ENCODE data around the gene IFT122.
A peak's percentile ranks its signal among the peaks of the same experiment; 100 is the strongest.
"Not testable (repeated sequence)": the region's sequence is repeated elsewhere in the genome, so short reads cannot be mapped to it uniquely, and the experiment has no call there.

IFT122 gene

DNA sequence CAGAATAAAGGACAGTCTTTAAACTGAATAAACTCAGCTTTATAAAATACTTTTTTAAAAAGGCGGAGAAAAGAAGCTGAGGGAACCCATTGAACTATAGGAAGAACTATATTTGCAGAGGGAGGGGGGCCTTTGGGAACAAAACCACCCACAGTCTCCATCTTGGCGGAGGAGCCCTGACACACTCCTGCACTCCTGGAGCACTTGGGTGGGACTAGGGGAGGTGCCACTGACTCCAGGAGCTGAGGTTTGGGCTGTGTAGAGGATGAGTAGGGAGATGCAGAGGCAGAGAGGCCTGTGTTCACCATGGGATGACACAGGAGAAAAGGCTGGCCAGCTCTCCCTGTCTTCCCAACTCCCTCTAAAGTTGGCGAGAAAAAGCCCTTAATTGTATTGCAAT lies 35.8 kb downstream of the IFT122 start:
- peaks cover 4% of the 10 kb centered on the region for H3K27me3 Mint-ChIP-seq (ENCODE audit: low read depth)
- H3K4me3 Mint-ChIP-seq, result no peak overlapping the region

DNA sequence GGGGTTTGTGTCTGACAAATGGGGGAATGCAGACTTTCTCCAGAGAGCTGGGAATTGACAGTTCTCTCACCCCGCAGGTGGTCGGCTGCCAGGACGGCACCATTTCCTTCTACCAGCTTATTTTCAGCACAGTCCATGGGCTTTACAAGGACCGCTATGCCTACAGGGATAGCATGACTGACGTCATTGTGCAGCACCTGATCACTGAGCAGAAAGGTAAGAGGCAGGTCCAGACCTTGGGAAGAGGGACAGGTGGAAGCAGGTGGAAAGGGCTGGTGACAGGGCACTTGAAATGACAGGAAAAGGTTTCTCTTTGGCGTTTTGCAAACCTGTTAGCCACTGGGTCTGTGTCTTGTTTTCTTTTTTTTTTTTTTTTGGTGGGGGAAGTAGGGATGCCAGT lies 36.6 kb downstream of the IFT122 start:
- Mint-ChIP-seq H3K27ac (no peak overlapping the region), H3K4me3 (no peak overlapping the region), H3K4me1 (peaks cover 18% of the 10 kb centered on the region), H3K36me3 (ENCODE audit: low read depth) (peaks cover 47% of the 10 kb centered on the region), H3K9me3 (no peaks in the 10 kb centered on the region), H3K27me3 (ENCODE audit: low read depth) (peaks cover 4% of the 10 kb centered on the region)
- TF ChIP-seq, protein P1, sequence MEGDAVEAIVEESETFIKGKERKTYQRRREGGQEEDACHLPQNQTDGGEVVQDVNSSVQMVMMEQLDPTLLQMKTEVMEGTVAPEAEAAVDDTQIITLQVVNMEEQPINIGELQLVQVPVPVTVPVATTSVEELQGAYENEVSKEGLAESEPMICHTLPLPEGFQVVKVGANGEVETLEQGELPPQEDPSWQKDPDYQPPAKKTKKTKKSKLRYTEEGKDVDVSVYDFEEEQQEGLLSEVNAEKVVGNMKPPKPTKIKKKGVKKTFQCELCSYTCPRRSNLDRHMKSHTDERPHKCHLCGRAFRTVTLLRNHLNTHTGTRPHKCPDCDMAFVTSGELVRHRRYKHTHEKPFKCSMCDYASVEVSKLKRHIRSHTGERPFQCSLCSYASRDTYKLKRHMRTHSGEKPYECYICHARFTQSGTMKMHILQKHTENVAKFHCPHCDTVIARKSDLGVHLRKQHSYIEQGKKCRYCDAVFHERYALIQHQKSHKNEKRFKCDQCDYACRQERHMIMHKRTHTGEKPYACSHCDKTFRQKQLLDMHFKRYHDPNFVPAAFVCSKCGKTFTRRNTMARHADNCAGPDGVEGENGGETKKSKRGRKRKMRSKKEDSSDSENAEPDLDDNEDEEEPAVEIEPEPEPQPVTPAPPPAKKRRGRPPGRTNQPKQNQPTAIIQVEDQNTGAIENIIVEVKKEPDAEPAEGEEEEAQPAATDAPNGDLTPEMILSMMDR (IDR thresholded peaks at IDR 0.05; ENCODE audit: unreplicated experiment in 3 of 3), result no peak

More for the DNA sequence above, 35.8 kb downstream of the IFT122 start:
- TF ChIP-seq, protein P1 (IDR thresholded peaks at IDR 0.05; ENCODE audit: unreplicated experiment in 3 of 3), result no peak
- no peak overlapping the region for H3K27ac Mint-ChIP-seq
- H3K9me3 Mint-ChIP-seq, result no peaks in the 10 kb centered on the region
- H3K36me3 Mint-ChIP-seq (ENCODE audit: low read depth), result peaks cover 52% of the 10 kb centered on the region
- peaks cover 11% of the 10 kb centered on the region for H3K4me1 Mint-ChIP-seq

DNA sequence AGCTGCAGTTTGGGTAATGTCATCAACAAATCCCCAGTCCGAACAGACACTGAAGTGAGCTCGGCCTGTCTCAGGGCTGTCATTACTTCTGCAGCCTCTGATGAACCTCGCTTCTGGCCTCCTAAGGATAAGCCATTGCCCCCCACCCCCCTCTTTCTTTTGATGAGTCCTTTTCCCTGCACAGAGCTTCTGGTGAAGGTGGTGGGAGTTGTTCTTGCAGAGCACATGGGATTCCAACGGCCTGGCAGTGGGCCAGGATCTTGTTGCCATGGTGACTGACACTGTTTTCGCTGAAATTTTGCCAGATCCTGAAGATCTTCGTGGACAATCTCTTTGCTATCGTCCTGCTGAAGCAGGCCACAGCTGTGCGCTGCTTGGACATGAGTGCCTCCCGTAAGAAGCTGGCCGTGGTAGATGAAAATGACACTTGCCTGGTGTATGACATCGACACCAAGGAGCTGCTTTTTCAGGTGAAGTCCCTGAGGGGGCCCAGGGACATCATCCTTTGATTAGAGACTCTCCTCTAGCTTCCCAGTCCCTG lies 41.3 kb downstream of the IFT122 start:
- H3K27me3 Mint-ChIP-seq (ENCODE audit: low read depth); H3K9me3 Mint-ChIP-seq: not testable (repeated sequence)
- Mint-ChIP-seq H3K4me1 (peaks cover 59% of the 10 kb centered on the region), H3K27ac (peak overlapping the region; percentile 45 to 96 (median 83)), H3K4me3 (peak overlapping the region in 2 of 3 experiments; percentile 31 to 38), H3K36me3 (ENCODE audit: low read depth) (peaks cover 48% of the 10 kb centered on the region)

DNA sequence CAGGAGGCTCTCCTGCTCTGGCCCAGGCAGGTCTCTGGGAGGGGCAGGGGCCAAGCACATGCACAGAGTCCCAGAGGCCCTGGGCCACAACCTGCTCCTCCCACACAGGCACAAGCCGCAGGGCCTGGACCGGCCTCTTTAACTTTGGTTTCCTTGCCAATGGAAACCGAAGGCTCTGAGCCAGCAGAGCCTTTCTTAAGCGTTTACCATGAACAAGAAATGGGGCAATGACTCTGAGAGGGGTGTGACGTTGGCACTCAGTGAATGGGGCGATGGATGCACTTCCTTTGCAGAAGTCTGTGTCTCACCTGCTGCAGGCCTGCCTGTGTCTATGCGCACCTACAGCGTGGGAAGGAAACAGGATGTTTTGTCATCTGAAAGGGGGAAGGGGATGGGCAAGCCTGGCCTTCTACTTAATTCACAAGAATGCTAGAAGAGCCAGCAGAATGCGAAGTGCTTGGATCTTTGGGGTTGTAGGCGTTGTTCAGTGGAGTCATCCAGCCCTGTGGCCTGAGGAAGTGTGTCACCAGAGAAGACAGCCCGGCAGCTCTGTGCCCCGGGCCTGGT lies 41.8 kb downstream of the IFT122 start:
- TF ChIP-seq, protein P1 (IDR thresholded peaks at IDR 0.05; ENCODE audit: unreplicated experiment in 3 of 3), result no peak
- Mint-ChIP-seq H3K27ac (peak overlapping the region; percentile 45 to 96 (median 83)), H3K9me3 (no peaks in the 10 kb centered on the region), H3K4me3 (peak overlapping the region in 1 of 3 experiments; percentile 26), H3K27me3 (ENCODE audit: low read depth) (no peaks in the 10 kb centered on the region), H3K4me1 (peaks cover 65% of the 10 kb centered on the region), H3K36me3 (ENCODE audit: low read depth) (peaks cover 46% of the 10 kb centered on the region)

DNA sequence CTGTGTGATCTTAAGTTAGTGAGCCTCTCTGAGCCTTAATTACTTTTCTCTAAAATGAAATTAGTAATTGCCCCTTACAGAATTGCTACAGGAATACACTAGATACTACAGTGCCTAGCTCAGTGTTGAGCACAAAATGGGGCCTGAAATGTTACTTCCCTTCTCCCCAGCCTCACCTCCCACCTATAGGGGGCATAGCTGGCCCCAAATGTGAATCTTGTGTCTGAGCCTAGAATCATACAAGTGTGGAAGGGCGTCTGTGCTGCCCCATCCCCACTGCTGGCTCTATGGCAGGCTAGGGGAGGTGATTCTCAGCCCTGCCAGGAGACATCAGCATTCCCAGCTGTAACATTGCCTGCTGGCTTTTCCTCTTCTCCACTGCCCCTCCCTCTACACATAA lies 42.7 kb downstream of the IFT122 start:
- Mint-ChIP-seq H3K36me3 (ENCODE audit: low read depth) (peaks cover 39% of the 10 kb centered on the region), H3K27me3 (ENCODE audit: low read depth) (no peaks in the 10 kb centered on the region), H3K9me3 (no peaks in the 10 kb centered on the region), H3K27ac (peak overlapping the region in 2 of 3 experiments; percentile 73 to 96), H3K4me1 (peaks cover 74% of the 10 kb centered on the region), H3K4me3 (peak overlapping the region in 2 of 3 experiments; percentile 11 to 47)
- TF ChIP-seq, protein P1 (IDR thresholded peaks at IDR 0.05; ENCODE audit: unreplicated experiment in 3 of 3), result no peak

DNA sequence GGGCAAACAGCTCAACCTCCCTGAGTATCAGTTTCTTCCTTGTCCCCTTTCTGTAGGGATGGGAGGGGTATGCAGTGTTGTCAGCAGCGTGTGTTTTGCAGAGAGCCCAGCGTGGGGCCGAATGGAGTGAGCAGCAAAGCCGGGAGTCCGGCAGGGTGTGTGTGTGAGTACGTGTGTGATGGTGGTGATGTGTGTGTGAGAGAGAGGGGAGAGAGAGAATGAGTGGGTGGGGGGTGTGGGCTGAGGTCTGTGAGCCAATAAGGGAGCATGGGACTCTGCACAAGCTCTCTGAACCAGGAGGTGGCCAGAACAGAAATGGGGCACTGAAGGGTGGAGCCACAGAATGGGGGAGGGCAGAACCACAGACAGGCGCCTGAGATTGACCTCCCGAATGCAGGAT lies 43.8 kb downstream of the IFT122 start:
- Mint-ChIP-seq H3K4me1 (peaks cover 77% of the 10 kb centered on the region), H3K36me3 (ENCODE audit: low read depth) (peaks cover 32% of the 10 kb centered on the region), H3K27ac (peak overlapping the region in 1 of 3 experiments; percentile 68), H3K4me3 (no peak overlapping the region), H3K27me3 (ENCODE audit: low read depth) (no peaks in the 10 kb centered on the region), H3K9me3 (no peaks in the 10 kb centered on the region)
- TF ChIP-seq, protein P1 (IDR thresholded peaks at IDR 0.05; ENCODE audit: unreplicated experiment in 3 of 3), result no peak

DNA sequence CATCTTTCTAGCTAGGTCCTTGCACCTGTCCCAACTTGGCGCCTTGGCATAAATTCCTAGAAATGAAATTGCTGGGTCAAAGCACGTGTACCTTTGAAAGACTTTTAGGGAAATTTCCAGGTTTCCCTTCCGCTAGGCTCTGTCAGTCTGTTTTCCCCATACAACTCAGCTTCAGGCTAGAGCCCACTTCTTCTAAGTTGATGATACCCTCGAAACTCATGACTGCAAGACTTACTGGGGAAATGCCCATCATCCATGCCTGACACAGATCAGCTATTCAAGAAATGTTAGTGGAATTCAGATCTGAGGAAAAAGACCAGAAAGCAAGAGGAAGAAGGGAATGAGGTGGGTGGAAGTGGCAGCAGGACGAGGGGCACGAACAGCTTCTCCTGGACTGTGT lies 45.1 kb downstream of the IFT122 start:
- not testable (repeated sequence) for H3K27me3 Mint-ChIP-seq (ENCODE audit: low read depth); H3K4me3 Mint-ChIP-seq; H3K9me3 Mint-ChIP-seq
- Mint-ChIP-seq H3K4me1 (peaks cover 75% of the 10 kb centered on the region), H3K27ac (peak overlapping the region; percentile 87 to 96 (median 89)), H3K36me3 (ENCODE audit: low read depth) (peaks cover 24% of the 10 kb centered on the region)

Data from nephron (organoid).